ENCODE measurements around the gene SZT2. TPM values are rescaled to one million over a fixed set of nuclear protein-coding genes. Genes with fewer than 3 reads are reported as not detected.
"Not testable (repeated sequence)": the region's sequence is repeated elsewhere in the genome, so short reads cannot be mapped to it uniquely, and the experiment has no call there.

Gene SZT2
- total and polyA plus RNA-seq, 10 of the 15 experiments (the other 5 are each of a cell fraction or from before 2014, with no cell fraction given), result 1.4 to 38.3 (median 12.7) TPM

DNA sequence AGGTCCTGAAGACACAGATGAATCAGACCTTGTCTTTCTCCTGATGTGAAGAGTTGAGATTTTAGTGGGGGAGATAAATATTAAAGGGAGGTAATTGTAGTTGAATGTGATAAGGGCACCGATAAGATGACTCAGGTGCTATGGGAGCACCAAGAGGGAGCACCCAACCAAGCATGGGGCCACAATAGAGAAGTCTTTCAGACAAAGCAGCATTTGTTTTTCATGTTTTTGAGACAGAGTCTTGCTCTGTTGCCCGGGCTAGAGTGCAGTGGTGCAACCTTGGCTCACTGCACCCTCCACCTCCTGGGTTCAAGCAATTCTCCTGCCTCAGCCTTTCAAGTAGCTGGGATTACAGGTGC lies 16.2 kb downstream of the SZT2 start (continued):
- no peak for TF ChIP-seq ZNF592 (IDR thresholded peaks at IDR 0.05)
- no peak for TF ChIP-seq POLR2A (IDR thresholded peaks at IDR 0.05; ENCODE audit: low read depth, low read length)
- no peak for TF ChIP-seq NR2F1 (conservative IDR thresholded peaks at IDR 0.05)
- no peak for TF ChIP-seq TARDBP (IDR thresholded peaks at IDR 0.05; ENCODE audit: borderline replicate concordance)

- H3K4me3 ChIP-seq, result no peak overlapping the region
- no peaks in the 10 kb centered on the region for H3K9me3 ChIP-seq (replicated peaks; ENCODE audit: control insufficient read depth, insufficient read depth, low read length)
- H2AFZ ChIP-seq (ENCODE audit: control insufficient read depth, low read depth, low read length), result no peak overlapping the region
- no peaks in the 10 kb centered on the region for H3K79me2 ChIP-seq (ENCODE audit: control insufficient read depth, insufficient read depth, low read length)
- FAIRE-seq, result no peak
- H3K9ac ChIP-seq (ENCODE audit: control insufficient read depth, insufficient read depth, low read length), result no peak overlapping the region
- in situ Hi-C loops (cut with MboI) (loop anchor here (5.0 kb wide), 1 partner anchor 183 kb away; no protein-coding TSS in a partner anchor), intact Hi-C loops (cut with micrococcal nuclease; ENCODE audit: unreplicated experiment) (loop anchor here (5.0 kb wide), 1 partner anchor 338 kb away; no protein-coding TSS in a partner anchor)
- SMC1A ChIA-PET (ENCODE audit: uncharacterized antibody, unreplicated experiment), result interaction anchor here (5.4 kb wide), 1 partner anchor 172 kb away, joined by 70 read pairs; no protein-coding TSS in a partner anchor
- POLR2A ChIA-PET, result no interaction called here
- H3K27me3 ChIP-seq (replicated peaks in 1 of 2; ENCODE audit: control insufficient read depth in 2 of 2, insufficient read depth in 2 of 2, low read length in 1 of 2), result no peaks in the 10 kb centered on the region
- no peaks in the 10 kb centered on the region for H3K4me1 ChIP-seq (ENCODE audit: control insufficient read depth, insufficient read depth, low read length)
- H3K27ac ChIP-seq (ENCODE audit: control insufficient read depth, insufficient read depth), result no peak overlapping the region
- no peak for TF ChIP-seq ZNF217 (IDR thresholded peaks at IDR 0.05)
- no peak for DNase-seq (ENCODE audit: low read depth, low spot score)
- no peaks in the 10 kb centered on the region for H4K20me1 ChIP-seq (ENCODE audit: control insufficient read depth, insufficient read depth)
- ATAC-seq, result no peak
- no peak overlapping the region for H3K4me2 ChIP-seq (ENCODE audit: control insufficient read depth, insufficient read depth)
- BruUV-seq (replicated peaks), result no TSS peak
- peaks cover 1 to 14% of the 10 kb centered on the region in 2 experiments for H3K36me3 ChIP-seq (ENCODE audit: control insufficient read depth in 2 of 2, insufficient read depth in 2 of 2, low read length in 1 of 2)
- RAD21 ChIA-PET (ENCODE audit: unreplicated experiment), result no interaction called here
- 100% methylated on average over 3 of the region's 3 CpGs for WGBS (ENCODE audit: insufficient coverage, insufficient replicate concordance, low lambda C conversion rate, missing lambda C conversion rate)
- CTCF ChIA-PET, result interaction anchor here (5.3 kb wide), 1 partner anchor 184 kb away, joined by 61 read pairs; no protein-coding TSS in a partner anchor
Observed at GRCh38 chr1:43410571-43410970, 20.9 kb downstream of the SZT2 start.

- SMC1A ChIA-PET (ENCODE audit: uncharacterized antibody, unreplicated experiment), result interaction anchor here (0.8 to 5.5 kb wide), 5 partner anchors 24 to 184 kb away, joined by 3 to 70 read pairs (median 14); partner anchors contain the start of genes CDC20, MED8 and SZT2
- H3K4me1 ChIP-seq (ENCODE audit: control insufficient read depth, insufficient read depth, low read length); H3K27ac ChIP-seq (ENCODE audit: control insufficient read depth, insufficient read depth); H3K27me3 ChIP-seq (replicated peaks in 1 of 2; ENCODE audit: control insufficient read depth in 2 of 2, insufficient read depth in 2 of 2, low read length in 1 of 2); H3K36me3 ChIP-seq (ENCODE audit: control insufficient read depth in 2 of 2, insufficient read depth in 2 of 2, low read length in 1 of 2); H3K9ac ChIP-seq (ENCODE audit: control insufficient read depth, insufficient read depth, low read length); H4K20me1 ChIP-seq (ENCODE audit: control insufficient read depth, insufficient read depth); FAIRE-seq; POLR2A ChIA-PET; H3K9me3 ChIP-seq (replicated peaks; ENCODE audit: control insufficient read depth, insufficient read depth, low read length); ATAC-seq; H2AFZ ChIP-seq (ENCODE audit: control insufficient read depth, low read depth, low read length); H3K79me2 ChIP-seq (ENCODE audit: control insufficient read depth, insufficient read depth, low read length); H3K4me3 ChIP-seq; H3K4me2 ChIP-seq (ENCODE audit: control insufficient read depth, insufficient read depth); DNase-seq (ENCODE audit: low read depth, low spot score); BruUV-seq (replicated peaks): not testable (repeated sequence)
- intact Hi-C loops (cut with micrococcal nuclease; ENCODE audit: unreplicated experiment), result loop anchor here (5.0 kb wide), 1 partner anchor 341 kb away; no protein-coding TSS in a partner anchor
- RAD21 ChIA-PET (ENCODE audit: unreplicated experiment), result interaction anchor here (1.2 to 5.4 kb wide), 4 partner anchors 55 to 186 kb away, joined by 4 to 52 read pairs (median 8); partner anchors contain the start of gene CDC20
- in situ Hi-C loops (cut with MboI), result loop anchor here (5.0 kb wide), 1 partner anchor 186 kb away; no protein-coding TSS in a partner anchor
- WGBS (ENCODE audit: insufficient coverage, insufficient replicate concordance, low lambda C conversion rate, missing lambda C conversion rate), result 93% methylated on average over 1 of the region's 1 CpG
- CTCF ChIA-PET, result interaction anchor here (0.6 to 6.2 kb wide), 9 partner anchors 19 to 187 kb away, joined by 3 to 89 read pairs (median 4); partner anchors contain the start of genes HYI, MED8 and SZT2
Observed at GRCh38 chr1:43413426-43413825, 23.7 kb downstream of the SZT2 start.

All from GM12878 (cell line).